Epithelial cell of esophagus (primary cell): ENCODE results near the gene RPS15.
A peak's percentile ranks its signal among the peaks of the same experiment; 100 is the strongest.

Experiments
- DNase-seq: peaks from one replicate; pipeline ENCODE4 v3.0.0; 2010; ENCODE audit warnings: low read depth
- H3K4me3 ChIP-seq: 2 replicates; pipeline ENCODE4 v1.5.1; 2011; ENCODE audit warnings: mild to moderate bottlenecking, low read length, control low read depth
- CTCF ChIP-seq: IDR thresholded peaks from 2 replicates; pipeline ENCODE4 v1.5.1; 2011; ENCODE audit warnings: low read depth, mild to moderate bottlenecking, low read length, control low read depth, inconsistent platforms; ENCODE audit not compliant: insufficient read depth; ENCODE audit errors: missing control alignments

RPS15 gene

GRCh38 chr19:1456121-1456900, 18.1 kb downstream of the RPS15 start:
- no peak for TF ChIP-seq CTCF
- no peak for DNase-seq
- no peak overlapping the region for H3K4me3 ChIP-seq

- no peak overlapping the region for H3K4me3 ChIP-seq
- peak; percentile 11 for TF ChIP-seq CTCF
- peak; percentile 42 for DNase-seq
These were observed 19.0 kb downstream of the RPS15 start for GRCh38 chr19:1457031-1457739.

- DNase-seq: no peak
- H3K4me3 ChIP-seq: no peak overlapping the region
- TF ChIP-seq CTCF: no peak
These were observed 19.7 kb downstream of the RPS15 start for GRCh38 chr19:1457892-1458291.

GRCh38 chr19:1459479-1459878, 21.3 kb downstream of the RPS15 start:
- DNase-seq: no peak
- TF ChIP-seq CTCF: no peak
- H3K4me3 ChIP-seq: no peak overlapping the region

- H3K4me3 ChIP-seq: no peak overlapping the region
- no peak for DNase-seq
- no peak for TF ChIP-seq CTCF
These were observed 22.1 kb downstream of the RPS15 start for GRCh38 chr19:1460033-1460995.

GRCh38 chr19:1461862-1462261, 23.7 kb downstream of the RPS15 start:
- no peak for DNase-seq
- TF ChIP-seq CTCF: no peak

More at GRCh38 chr19:1461862-1462261, 23.7 kb downstream of the RPS15 start:
- no peak overlapping the region for H3K4me3 ChIP-seq
